ENCODE data around the gene OR7C2.

Gene OR7C2

GRCh38 chr19:14979476-14980255 is 38.4 kb downstream of the OR7C2 start, which contains the start of gene SLC1A6:
Gene SLC1A6 (minus strand): TSS chr19:14979864. CDS start chr19:14972910, 6,954 bp downstream.
- no peak for DNase-seq (ENCODE audit: low spot score)

GRCh38 chr19:14985133-14985532 is 43.8 kb downstream of the OR7C2 start:
- DNase-seq (ENCODE audit: low spot score) = no peak
